Subcutaneous adipose tissue (tissue), 4 donors: ENCODE data around the gene SUGCT. TPM values are rescaled to one million over a fixed set of nuclear protein-coding genes. Genes with fewer than 3 reads are reported as not detected.

Experiments
- CTCF ChIP-seq: fragments of 450-650 bp; IDR thresholded peaks from one replicate; pipeline ENCODE4 v1.5.1; 2016; ENCODE audit warnings: low read depth, mild to moderate bottlenecking, control low read depth, antibody characterized with exemption, moderate library complexity
- total RNA-seq, 4 donors: library from RNA; depleted of rRNA; stranded (reverse); fragments of >200 nt; gene quantifications; one replicate each; pipeline ENCODE4 v1.1.0, GENCODE V29; 2016

The SUGCT gene
- total RNA-seq, 4 donors from 2014 or later: 1.1 to 3.1 (median 1.8) TPM

- TF ChIP-seq CTCF: no peak
Measured at GRCh38 chr7:40697653-40698052, 562.8 kb downstream of the SUGCT start.

GRCh38 chr7:40698214-40698920, 563.6 kb downstream of the SUGCT start:
- no peak for TF ChIP-seq CTCF

- no peak for TF ChIP-seq CTCF
Measured at GRCh38 chr7:40698921-40699260, 564.1 kb downstream of the SUGCT start.

GRCh38 chr7:40700653-40701421, 566.0 kb downstream of the SUGCT start:
- no peak for TF ChIP-seq CTCF

GRCh38 chr7:40701836-40702551, 567.2 kb downstream of the SUGCT start:
- no peak for TF ChIP-seq CTCF

- no peak for TF ChIP-seq CTCF
Measured at GRCh38 chr7:40704172-40704571, 569.4 kb downstream of the SUGCT start.

GRCh38 chr7:40706829-40707228, 572.0 kb downstream of the SUGCT start:
- no peak for TF ChIP-seq CTCF
